DOHH2 (cell line): ENCODE data around the gene MTFR2.

Experiments used
- H3F3A ChIP-seq: fragments of 200-600 bp; sonication (generic), shearing (Covaris generic); 2 replicates; pipeline ENCODE4 v1.6.0; 2016; ENCODE audit warnings: antibody characterized with exemption, mild to moderate bottlenecking; ENCODE audit not compliant: control insufficient read depth, insufficient read depth
- H3K27ac ChIP-seq: fragments of 200-600 bp; sonication (generic); 2 replicates; pipeline ENCODE4 v1.5.1; 2014; ENCODE audit warnings: low read depth, mild to moderate bottlenecking, low read length, moderate library complexity
- H3K27me3 ChIP-seq: fragments of 200-600 bp; sonication (generic); 2 replicates; pipeline ENCODE4 v1.6.1; 2014; ENCODE audit warnings: mild to moderate bottlenecking, low read length, mixed read lengths; ENCODE audit not compliant: control insufficient read depth
- H3K36me3 ChIP-seq: fragments of 200-600 bp; sonication (generic); 2 replicates; pipeline ENCODE4 v1.6.1; 2014; ENCODE audit warnings: mild to moderate bottlenecking, low read length, moderate library complexity, mixed read lengths; ENCODE audit not compliant: control insufficient read depth
- H3K4me1 ChIP-seq: fragments of 200-600 bp; sonication (generic); 2 replicates; pipeline ENCODE4 v1.6.1; 2014; ENCODE audit warnings: mild to moderate bottlenecking, low read length, mixed read lengths; ENCODE audit not compliant: control insufficient read depth
- H3K4me2 ChIP-seq: fragments of 200-600 bp; sonication (generic); 2 replicates; pipeline ENCODE4 v1.6.0; 2014; ENCODE audit warnings: mild to moderate bottlenecking, low read length, moderate library complexity
- H3K4me3 ChIP-seq: fragments of 200-600 bp; sonication (generic); 2 replicates; pipeline ENCODE4 v1.5.1; 2014; ENCODE audit warnings: mild to moderate bottlenecking, low read length, mixed read lengths
- H3K79me2 ChIP-seq: fragments of 200-600 bp; sonication (generic); 2 replicates; pipeline ENCODE4 v1.6.1; 2014; ENCODE audit warnings: mild to moderate bottlenecking, low read length, mixed read lengths; ENCODE audit not compliant: control insufficient read depth
- H3K9me2 ChIP-seq: fragments of 200-600 bp; sonication (generic); replicated peaks from 2 replicates; pipeline ENCODE4 v1.6.1; 2014; ENCODE audit warnings: mild to moderate bottlenecking, low read length, mixed read lengths; ENCODE audit not compliant: control insufficient read depth
- H3K9me3 ChIP-seq: fragments of 200-600 bp; sonication (generic); 2 replicates; pipeline ENCODE4 v1.6.1; 2014; ENCODE audit warnings: antibody characterized with exemption, low read length, mixed read lengths; ENCODE audit not compliant: control insufficient read depth, insufficient read depth
- H4K20me1 ChIP-seq: fragments of 200-600 bp; sonication (generic); 2 replicates; pipeline ENCODE4 v1.6.0; 2014; ENCODE audit warnings: low read depth, mild to moderate bottlenecking, antibody characterized with exemption, low read length, moderate library complexity; ENCODE audit not compliant: control insufficient read depth, insufficient read depth
- CTCF ChIP-seq: fragments of 200-600 bp; sonication (generic); IDR thresholded peaks from one replicate; pipeline ENCODE4 v1.5.1; 2014; ENCODE audit warnings: antibody characterized with exemption, mild to moderate bottlenecking, low read depth, low read length; ENCODE audit not compliant: poor library complexity, severe bottlenecking
- EZH2phosphoT487 ChIP-seq: fragments of 200-600 bp; sonication (generic); IDR thresholded peaks from 2 replicates; pipeline ENCODE4 v1.6.1; 2017; ENCODE audit warnings: borderline replicate concordance, mild to moderate bottlenecking, antibody characterized with exemption, low read length, moderate library complexity, mixed read lengths

Gene MTFR2

GRCh38 chr6:136244061-136244616, 6.0 kb downstream of the MTFR2 start:
- H3K4me3 ChIP-seq: no peak overlapping the region
- H3K4me2 ChIP-seq: no peak overlapping the region
- H3K79me2 ChIP-seq: peaks cover 51% of the 10 kb centered on the region
- no peaks in the 10 kb centered on the region for H3K9me2 ChIP-seq
- H4K20me1 ChIP-seq: no peaks in the 10 kb centered on the region
- H3K4me1 ChIP-seq: peaks cover 10% of the 10 kb centered on the region
- no peak for TF ChIP-seq EZH2phosphoT487
- TF ChIP-seq CTCF: no peak
- peaks cover 86% of the 10 kb centered on the region for H3K36me3 ChIP-seq
- no peak overlapping the region for H3K27ac ChIP-seq
- peaks cover 3% of the 10 kb centered on the region; the same call in 1 of the 2 replicates for H3K9me3 ChIP-seq
- H3K27me3 ChIP-seq: no peaks in the 10 kb centered on the region
- H3F3A ChIP-seq: peaks cover 6% of the 10 kb centered on the region

- Histone ChIP-seq H3K4me2 (no peak overlapping the region), H3K9me3 (no peaks in the 10 kb centered on the region), H3K36me3 (peaks cover 73% of the 10 kb centered on the region)
Observed at GRCh38 chr6:136236466-136237293, 13.4 kb downstream of the MTFR2 start.

GRCh38 chr6:136235233-136235564, 14.9 kb downstream of the MTFR2 start:
- H3K9me2 ChIP-seq: no peaks in the 10 kb centered on the region
- H4K20me1 ChIP-seq: no peaks in the 10 kb centered on the region
- H3K9me3 ChIP-seq: no peaks in the 10 kb centered on the region
- no peaks in the 10 kb centered on the region for H3K79me2 ChIP-seq
- H3K4me3 ChIP-seq: no peak overlapping the region
- H3K4me2 ChIP-seq: no peak overlapping the region
- TF ChIP-seq CTCF: no peak
- no peak for TF ChIP-seq EZH2phosphoT487
- H3K36me3 ChIP-seq: peaks cover 74% of the 10 kb centered on the region
- no peak overlapping the region for H3K27ac ChIP-seq
- H3K4me1 ChIP-seq: no peaks in the 10 kb centered on the region
- H3K27me3 ChIP-seq: no peaks in the 10 kb centered on the region
- no peaks in the 10 kb centered on the region for H3F3A ChIP-seq

More at GRCh38 chr6:136236466-136237293, 13.4 kb downstream of the MTFR2 start:
- no peaks in the 10 kb centered on the region for H3K79me2 ChIP-seq
- H3K27ac ChIP-seq: no peak overlapping the region
- no peaks in the 10 kb centered on the region for H3K9me2 ChIP-seq
- H3K4me3 ChIP-seq: no peak overlapping the region
- no peaks in the 10 kb centered on the region for H3K27me3 ChIP-seq
- H3F3A ChIP-seq: no peaks in the 10 kb centered on the region
- TF ChIP-seq CTCF (no peak), EZH2phosphoT487 (no peak)
- no peaks in the 10 kb centered on the region for H4K20me1 ChIP-seq
- no peaks in the 10 kb centered on the region for H3K4me1 ChIP-seq
